PFSK-1 (cell line): Measurements from ENCODE around the gene CAPN5.

Experiments
- FOXP2 ChIP-seq: optimal IDR thresholded peaks from 2 replicates; pipeline ENCODE3; 2011; ENCODE audit warnings: borderline replicate concordance, control low read depth, inconsistent platforms; ENCODE audit not compliant: insufficient read depth; ENCODE audit errors: extremely low read length, extremely low read depth
- POLR2AphosphoS5 ChIP-seq: IDR thresholded peaks from 2 replicates; pipeline ENCODE4 v1.6.1; 2012; ENCODE audit warnings: low read depth, mild to moderate bottlenecking, control low read depth, low read length, moderate library complexity
- SIN3A ChIP-seq: IDR thresholded peaks from 2 replicates; pipeline ENCODE4 v1.6.1; 2012; ENCODE audit warnings: mild to moderate bottlenecking, low read length, moderate library complexity, borderline replicate concordance; ENCODE audit not compliant: insufficient read depth
- TAF1 ChIP-seq: IDR thresholded peaks from 2 replicates; pipeline ENCODE4 v1.6.1; 2012; ENCODE audit warnings: low read length, control low read depth, borderline replicate concordance; ENCODE audit not compliant: insufficient read depth
- TF ChIP-seq, protein P1 (sequence below), 2 experiments: IDR thresholded peaks; 2 replicates each; pipeline versions ENCODE4 v1.6.1 to v1.8.0; 2011 to 2012; ENCODE audit warnings: low read depth in 2 of 2, low read length in 2 of 2, control low read depth in 1 of 2, inconsistent platforms in 1 of 2, mild to moderate bottlenecking in 1 of 2, moderate library complexity in 1 of 2; ENCODE audit not compliant: insufficient read depth in 1 of 2

Gene CAPN5

DNA sequence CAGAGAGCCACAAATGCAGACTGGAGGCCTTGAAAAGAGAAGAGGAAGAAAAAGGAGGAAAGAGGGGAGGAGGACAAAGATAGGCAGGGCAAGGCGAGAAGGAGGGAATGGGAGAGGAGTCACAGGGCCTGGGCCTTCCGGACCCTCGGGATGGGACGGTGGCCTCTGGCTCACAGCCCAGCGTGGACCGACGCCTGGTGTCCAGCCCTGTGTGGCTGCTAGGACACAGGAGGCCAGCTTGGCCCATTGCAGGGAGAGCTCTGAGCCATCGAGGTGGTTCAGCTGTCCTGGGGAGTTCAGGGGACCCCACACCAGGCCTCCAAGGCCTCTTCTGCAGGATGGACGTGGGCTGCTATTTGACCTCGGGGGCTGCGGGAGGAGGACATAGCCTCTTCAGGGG, 70.7 kb downstream of the CAPN5 start:
- no peak for TF ChIP-seq SIN3A
- no peak for TF ChIP-seq FOXP2
- TF ChIP-seq POLR2AphosphoS5 = no peak
- no peak for TF ChIP-seq TAF1
- TF ChIP-seq, protein P1, sequence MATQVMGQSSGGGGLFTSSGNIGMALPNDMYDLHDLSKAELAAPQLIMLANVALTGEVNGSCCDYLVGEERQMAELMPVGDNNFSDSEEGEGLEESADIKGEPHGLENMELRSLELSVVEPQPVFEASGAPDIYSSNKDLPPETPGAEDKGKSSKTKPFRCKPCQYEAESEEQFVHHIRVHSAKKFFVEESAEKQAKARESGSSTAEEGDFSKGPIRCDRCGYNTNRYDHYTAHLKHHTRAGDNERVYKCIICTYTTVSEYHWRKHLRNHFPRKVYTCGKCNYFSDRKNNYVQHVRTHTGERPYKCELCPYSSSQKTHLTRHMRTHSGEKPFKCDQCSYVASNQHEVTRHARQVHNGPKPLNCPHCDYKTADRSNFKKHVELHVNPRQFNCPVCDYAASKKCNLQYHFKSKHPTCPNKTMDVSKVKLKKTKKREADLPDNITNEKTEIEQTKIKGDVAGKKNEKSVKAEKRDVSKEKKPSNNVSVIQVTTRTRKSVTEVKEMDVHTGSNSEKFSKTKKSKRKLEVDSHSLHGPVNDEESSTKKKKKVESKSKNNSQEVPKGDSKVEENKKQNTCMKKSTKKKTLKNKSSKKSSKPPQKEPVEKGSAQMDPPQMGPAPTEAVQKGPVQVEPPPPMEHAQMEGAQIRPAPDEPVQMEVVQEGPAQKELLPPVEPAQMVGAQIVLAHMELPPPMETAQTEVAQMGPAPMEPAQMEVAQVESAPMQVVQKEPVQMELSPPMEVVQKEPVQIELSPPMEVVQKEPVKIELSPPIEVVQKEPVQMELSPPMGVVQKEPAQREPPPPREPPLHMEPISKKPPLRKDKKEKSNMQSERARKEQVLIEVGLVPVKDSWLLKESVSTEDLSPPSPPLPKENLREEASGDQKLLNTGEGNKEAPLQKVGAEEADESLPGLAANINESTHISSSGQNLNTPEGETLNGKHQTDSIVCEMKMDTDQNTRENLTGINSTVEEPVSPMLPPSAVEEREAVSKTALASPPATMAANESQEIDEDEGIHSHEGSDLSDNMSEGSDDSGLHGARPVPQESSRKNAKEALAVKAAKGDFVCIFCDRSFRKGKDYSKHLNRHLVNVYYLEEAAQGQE (IDR thresholded peaks at IDR 0.05; ENCODE audit: insufficient read depth in 1 of 2, low read depth in 2 of 2, low read length in 2 of 2) = no peak

- TF ChIP-seq POLR2AphosphoS5 (no peak), SIN3A (no peak), TAF1 (no peak), FOXP2 (no peak)
- TF ChIP-seq, protein P1 (IDR thresholded peaks at IDR 0.05; ENCODE audit: insufficient read depth in 1 of 2, low read depth in 2 of 2, low read length in 2 of 2) = no peak
Observed at GRCh38 chr11:77138106-77138649, 71.4 kb downstream of the CAPN5 start.

GRCh38 chr11:77139201-77139600, 72.4 kb downstream of the CAPN5 start:
- TF ChIP-seq POLR2AphosphoS5 = no peak
- TF ChIP-seq TAF1 = no peak

DNA sequence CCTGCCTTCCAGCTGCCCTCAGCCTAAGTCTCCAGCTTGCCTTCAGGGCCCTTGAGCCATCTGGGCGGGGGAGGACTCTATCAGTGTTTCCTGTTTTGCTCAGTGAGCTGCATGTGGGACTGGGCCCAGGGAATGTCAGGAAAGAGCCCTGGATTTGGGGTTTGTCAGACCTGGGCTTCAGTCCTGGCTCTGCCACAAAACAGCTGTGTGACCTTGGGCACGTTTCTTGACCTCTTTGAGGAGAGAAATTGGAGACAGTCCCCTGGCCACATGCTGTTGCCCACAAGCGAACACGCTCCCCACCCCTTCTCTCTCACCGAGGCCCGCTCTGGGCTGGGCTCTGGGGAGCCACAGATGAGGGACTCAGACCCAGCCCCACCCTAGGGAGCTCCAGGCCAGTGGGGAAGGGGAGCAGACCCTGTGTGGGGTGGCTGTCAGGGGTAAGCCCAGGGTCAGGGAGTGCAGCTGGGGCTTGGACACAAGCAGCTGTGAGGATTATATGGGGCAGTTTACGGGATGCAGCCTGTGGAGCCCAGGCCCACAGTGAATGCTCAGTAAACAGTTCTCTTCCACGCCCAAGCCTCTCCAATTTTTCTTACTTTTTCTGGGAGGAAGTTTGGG, 73.6 kb downstream of the CAPN5 start:
- peak; percentile 68 for TF ChIP-seq FOXP2
- TF ChIP-seq POLR2AphosphoS5 = no peak
- TF ChIP-seq, protein P1 (IDR thresholded peaks at IDR 0.05; ENCODE audit: insufficient read depth in 1 of 2, low read depth in 2 of 2, low read length in 2 of 2) = no peak
- no peak for TF ChIP-seq SIN3A

DNA sequence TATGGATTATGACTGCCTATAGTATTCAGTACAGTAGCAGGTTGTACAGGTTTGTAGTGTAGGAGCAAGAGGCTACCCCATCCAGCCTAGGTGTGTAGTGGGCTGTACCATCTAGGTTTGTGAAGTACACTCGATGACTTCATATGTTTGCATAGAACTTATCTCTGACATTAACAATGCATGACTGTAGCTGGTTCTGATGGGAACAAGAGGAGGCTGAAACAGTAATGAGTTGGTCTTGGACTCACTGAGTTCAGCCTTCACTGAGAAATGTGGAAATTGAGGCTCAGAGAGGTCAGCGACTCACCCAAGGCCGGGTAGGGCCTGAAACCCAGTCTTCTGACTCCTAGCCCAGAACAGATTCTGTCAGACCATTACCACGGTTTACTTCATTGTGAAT, 74.3 kb downstream of the CAPN5 start:
- TF ChIP-seq FOXP2 = no peak
- TF ChIP-seq TAF1 = no peak
- TF ChIP-seq POLR2AphosphoS5 = no peak
- no peak for TF ChIP-seq SIN3A
- TF ChIP-seq, protein P1 (IDR thresholded peaks at IDR 0.05; ENCODE audit: insufficient read depth in 1 of 2, low read depth in 2 of 2, low read length in 2 of 2) = no peak
